SK-N-SH treated with all-trans-retinoic acid at 6 μM for 48 hours (cell line): Measurements from ENCODE around the gene MYH9.

Experiments
- ATAC-seq: fragments of 200-7000 bp; cut with Tn5 transposase; 3 replicates; pipeline ENCODE4 v1.9.1; 2020; ENCODE audit warnings: mild to moderate bottlenecking, moderate library complexity
- ARNTL ChIP-seq: fragments of 450-650 bp; formaldehyde crosslinking; IDR thresholded peaks from 2 replicates; pipeline ENCODE4 v1.5.0; 2020; ENCODE audit warnings: low read depth, mild to moderate bottlenecking, moderate library complexity, borderline replicate concordance
- BACH2 ChIP-seq: fragments of 250-450 bp; sonication (Bioruptor Pico); IDR thresholded peaks from 2 replicates; pipeline ENCODE4 v1.9.0; 2021; ENCODE audit warnings: mild to moderate bottlenecking, borderline replicate concordance
- CSDC2 ChIP-seq: fragments of 250-450 bp; sonication (Bioruptor Pico); IDR thresholded peaks from 2 replicates; pipeline ENCODE4 v1.5.0; 2020; ENCODE audit warnings: mild to moderate bottlenecking, moderate library complexity
- OSR1 ChIP-seq: fragments of 250-450 bp; sonication (Bioruptor Pico); IDR thresholded peaks from 2 replicates; pipeline ENCODE4 v1.8.0; 2022; ENCODE audit warnings: moderate library complexity, mild to moderate bottlenecking, inconsistent platforms
- POU6F1 ChIP-seq: fragments of 250-450 bp; sonication (Bioruptor Pico); IDR thresholded peaks from 2 replicates; pipeline ENCODE4 v1.8.0; 2021; ENCODE audit warnings: low read depth, mild to moderate bottlenecking, moderate library complexity, borderline replicate concordance
- RARB ChIP-seq: fragments of 250-450 bp; sonication (Bioruptor Pico); IDR thresholded peaks from 2 replicates; pipeline ENCODE4 v1.8.0; 2021; ENCODE audit warnings: mild to moderate bottlenecking, moderate library complexity
- SNAI2 ChIP-seq: fragments of 250-450 bp; sonication (Bioruptor Pico); IDR thresholded peaks from 2 replicates; pipeline ENCODE4 v1.5.0; 2020; ENCODE audit warnings: mild to moderate bottlenecking, moderate library complexity
- TCF4 ChIP-seq: fragments of 250-450 bp; sonication (Bioruptor Pico); IDR thresholded peaks from 2 replicates; pipeline ENCODE4 v1.8.0; 2021; ENCODE audit warnings: mild to moderate bottlenecking, moderate library complexity, borderline replicate concordance
- ZFP3 ChIP-seq: fragments of 250-450 bp; sonication (Bioruptor Pico); IDR thresholded peaks from 2 replicates; pipeline ENCODE4 v1.5.0; 2020; ENCODE audit warnings: mild to moderate bottlenecking, moderate library complexity
- ZFP30 ChIP-seq: fragments of 450-650 bp; formaldehyde crosslinking; IDR thresholded peaks from 2 replicates; pipeline ENCODE4 v1.5.0; 2022; ENCODE audit warnings: mild to moderate bottlenecking, moderate library complexity
- ZNF565 ChIP-seq: fragments of 450-650 bp; formaldehyde crosslinking; conservative IDR thresholded peaks from 2 replicates; pipeline ENCODE4 v1.5.0; 2020; ENCODE audit warnings: low read depth, mild to moderate bottlenecking, moderate library complexity
- ZNF70 ChIP-seq: fragments of 450-650 bp; formaldehyde crosslinking; IDR thresholded peaks from 2 replicates; pipeline ENCODE4 v1.5.0; 2020; ENCODE audit warnings: mild to moderate bottlenecking, moderate library complexity
- ZNF8 ChIP-seq: fragments of 450-650 bp; formaldehyde crosslinking; IDR thresholded peaks from 2 replicates; pipeline ENCODE4 v1.5.0; 2020; ENCODE audit warnings: mild to moderate bottlenecking, moderate library complexity

Gene MYH9

GRCh38 chr22:36232715-36233401, 154.9 kb downstream of the MYH9 start:
- ATAC-seq = no peak
- TF ChIP-seq ZFP3 (CRISPR knock-in tag) (no peak), TCF4 (CRISPR knock-in tag) (no peak), ZNF70 (CRISPR knock-in tag) (no peak), RARB (CRISPR knock-in tag) (no peak), POU6F1 (CRISPR knock-in tag) (no peak), SNAI2 (no peak), OSR1 (CRISPR knock-in tag) (no peak), ZFP30 (no peak), ARNTL (no peak), ZNF8 (CRISPR knock-in tag) (no peak), CSDC2 (CRISPR knock-in tag) (no peak), BACH2 (CRISPR knock-in tag) (no peak), ZNF565 (CRISPR knock-in tag) (no peak)
